ENCODE measurements around the gene RBP3.

- TF ChIP-seq RARB (CRISPR knock-in tag; IDR thresholded peaks at IDR 0.05) (no peak), ZNF565 (CRISPR knock-in tag; conservative IDR thresholded peaks at IDR 0.05; ENCODE audit: low read depth) (no peak), SNAI2 (CRISPR knock-in tag; IDR thresholded peaks at IDR 0.05) (no peak), OSR1 (CRISPR knock-in tag; IDR thresholded peaks at IDR 0.05) (no peak), TSHZ2 (CRISPR knock-in tag; IDR thresholded peaks at IDR 0.05) (no peak), BACH2 (CRISPR knock-in tag; IDR thresholded peaks at IDR 0.05; ENCODE audit: borderline replicate concordance) (no peak), CSDC2 (CRISPR knock-in tag; IDR thresholded peaks at IDR 0.05) (no peak), ZFP30 (CRISPR knock-in tag; IDR thresholded peaks at IDR 0.05) (no peak)
These were observed 28.4 kb upstream of the RBP3 start for GRCh38 chr10:47319784-47320183.

Data from SK-N-SH treated with all-trans-retinoic acid at 6 μM for 48 hours (cell line).